Fibroblast of lung (primary cell): ENCODE results near the gene NEB. TPM values are rescaled to one million over a fixed set of nuclear protein-coding genes. Genes with fewer than 3 reads are reported as not detected.

Experiments used
- DNase-seq, 2 donors: peaks; one replicate each; pipeline versions ENCODE4 v3.0.0 to v3.0.0-alpha.2; 2010; ENCODE audit warnings: low read depth in 2 of 2
- H2AFZ ChIP-seq: 2 replicates; pipeline ENCODE4 v1.5.1; 2012; ENCODE audit warnings: low read length, control low read depth, inconsistent platforms
- H3K27ac ChIP-seq: 2 replicates; pipeline ENCODE4 v1.5.1; 2011; ENCODE audit warnings: low read length, control low read depth; ENCODE audit not compliant: insufficient read depth
- H3K27me3 ChIP-seq: 2 replicates; pipeline ENCODE4 v1.5.1; 2011; ENCODE audit warnings: mild to moderate bottlenecking, low read length; ENCODE audit not compliant: control insufficient read depth, insufficient read depth
- H3K36me3 ChIP-seq: 2 replicates; pipeline ENCODE4 v1.5.1; 2011; ENCODE audit warnings: low read length; ENCODE audit not compliant: control insufficient read depth, insufficient read depth
- H3K4me1 ChIP-seq: 2 replicates; pipeline ENCODE4 v1.5.1; 2011; ENCODE audit warnings: low read length; ENCODE audit not compliant: control insufficient read depth, insufficient read depth; ENCODE audit errors: extremely low read depth
- H3K4me2 ChIP-seq: 2 replicates; pipeline ENCODE4 v1.5.1; 2011; ENCODE audit warnings: low read length, control low read depth; ENCODE audit not compliant: insufficient read depth; ENCODE audit errors: extremely low read depth
- H3K4me3 ChIP-seq, 4 experiments: fragments of 200-600 bp in 1 of 4; sonication (generic) in 1 of 4; replicated peaks in 1 of 4; 2 replicates each; pipeline ENCODE4 v1.5.1; 2011 to 2016; ENCODE audit warnings: low read length in 4 of 4, low read depth in 3 of 4, mild to moderate bottlenecking in 3 of 4, control low read depth in 2 of 4, inconsistent platforms in 1 of 4, mixed read lengths in 1 of 4; ENCODE audit not compliant: insufficient read depth in 1 of 4; ENCODE audit errors: control extremely low read depth in 1 of 4
- H3K79me2 ChIP-seq: 2 replicates; pipeline ENCODE4 v1.5.1; 2012; ENCODE audit warnings: mild to moderate bottlenecking, low read length, inconsistent platforms; ENCODE audit not compliant: control insufficient read depth, insufficient read depth
- H3K9ac ChIP-seq: 2 replicates; pipeline ENCODE4 v1.5.1; 2011; ENCODE audit warnings: mild to moderate bottlenecking, low read length, control low read depth; ENCODE audit not compliant: insufficient read depth
- H3K9me3 ChIP-seq: 2 replicates; pipeline ENCODE4 v1.5.1; 2012; ENCODE audit warnings: low read depth, low read length; ENCODE audit not compliant: control insufficient read depth, insufficient read depth
- H4K20me1 ChIP-seq: 2 replicates; pipeline ENCODE4 v1.5.1; 2011; ENCODE audit warnings: low read length; ENCODE audit not compliant: control insufficient read depth, insufficient read depth; ENCODE audit errors: extremely low read depth
- CTCF ChIP-seq, 2 donors: IDR thresholded peaks in 1 of 2; conservative IDR thresholded peaks in 1 of 2; 1 replicate in 1 of 2; 2 replicates in 1 of 2; pipeline ENCODE4 v1.5.1; 2011 to 2012; ENCODE audit warnings: low read length in 2 of 2, control low read depth in 1 of 2, inconsistent platforms in 1 of 2, low read depth in 1 of 2, mild to moderate bottlenecking in 1 of 2
- EZH2 ChIP-seq: IDR thresholded peaks from 2 replicates; pipeline ENCODE4 v1.5.1; 2012; ENCODE audit warnings: low read length, control low read depth, mild to moderate bottlenecking; ENCODE audit errors: missing control alignments
- polyA plus RNA-seq, 2 donors: library from polyadenylated mRNA; depleted of rRNA in 1 of 2; stranded (reverse) in 1 of 2; unstranded in 1 of 2; fragments of >200 nt; gene quantifications; 2 replicates each; pipeline ENCODE4 v1.2.1, GENCODE V29; 2011 to 2012; ENCODE audit warnings: missing spikeins in 1 of 2
- total RNA-seq: library from RNA; depleted of rRNA; stranded (reverse); fragments of >200 nt; gene quantifications from 2 replicates; pipeline ENCODE4 v1.2.1, GENCODE V29; 2014

NEB gene
- total and polyA plus RNA-seq, 2 donors (not counting 1 experiment from before 2014, with no cell fraction given) = 0.17 to 0.26 TPM

DNA sequence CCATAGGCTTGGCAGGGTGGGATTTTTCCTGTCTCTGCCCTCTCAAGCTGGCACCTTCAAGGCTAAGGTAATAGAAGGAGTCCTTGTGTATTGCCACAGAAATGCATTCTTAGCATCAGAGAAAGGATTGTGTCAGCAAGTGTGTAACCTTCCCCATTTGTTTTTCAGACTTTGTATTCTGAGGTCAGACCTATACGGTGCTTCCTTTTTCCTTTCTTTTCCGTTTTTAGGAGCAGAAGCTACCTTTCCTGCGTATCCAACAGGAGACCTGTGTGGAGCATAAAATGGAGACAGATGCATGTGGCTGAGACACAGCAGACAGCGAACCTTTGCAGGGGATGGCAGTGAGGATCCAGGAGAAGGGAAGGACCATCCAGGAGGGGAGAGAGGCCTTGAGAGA lies 47.4 kb upstream of the NEB start:
- Histone ChIP-seq H3K79me2 (no peaks in the 10 kb centered on the region), H3K4me2 (no peak overlapping the region), H3K9ac (no peak overlapping the region), H3K4me3 (no peak overlapping the region), H2AFZ (no peak overlapping the region), H3K36me3 (no peaks in the 10 kb centered on the region), H3K27ac (no peak overlapping the region), H4K20me1 (no peaks in the 10 kb centered on the region), H3K27me3 (no peaks in the 10 kb centered on the region), H3K9me3 (no peaks in the 10 kb centered on the region), H3K4me1 (no peaks in the 10 kb centered on the region)
- DNase-seq = no peak
- no peak for TF ChIP-seq CTCF (conservative IDR thresholded peaks at IDR 0.05 in 1 of 2, IDR thresholded peaks at IDR 0.05 in 1 of 2; ENCODE audit: low read depth in 1 of 2, low read length in 2 of 2)
- no peak for TF ChIP-seq EZH2

DNA sequence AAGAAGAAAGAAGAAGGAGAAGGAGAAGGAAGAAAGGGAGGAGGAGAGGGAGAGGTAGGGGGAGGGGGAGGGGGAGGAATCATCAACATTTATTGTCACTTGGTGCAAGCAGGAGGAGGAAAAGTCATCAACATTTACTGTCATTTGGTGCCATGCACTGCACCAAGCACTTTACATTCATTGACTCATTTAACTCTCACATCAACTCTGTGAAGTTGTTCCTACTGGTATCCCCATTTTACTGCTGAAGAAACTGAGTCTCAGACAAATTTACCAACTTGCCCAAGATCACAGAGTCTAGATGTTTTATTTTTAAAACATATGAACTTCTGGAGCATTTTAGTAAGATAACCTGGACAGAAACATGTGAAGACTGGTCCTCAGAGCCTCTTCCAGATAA lies 46.7 kb upstream of the NEB start:
- no peak overlapping the region for H3K9ac ChIP-seq
- no peaks in the 10 kb centered on the region for H3K27me3 ChIP-seq
- no peak overlapping the region for H3K4me3 ChIP-seq
- H3K27ac ChIP-seq = no peak overlapping the region
- DNase-seq = no peak
- no peaks in the 10 kb centered on the region for H3K36me3 ChIP-seq
- no peak overlapping the region for H2AFZ ChIP-seq
- H4K20me1 ChIP-seq = no peaks in the 10 kb centered on the region
- no peaks in the 10 kb centered on the region for H3K4me1 ChIP-seq
- no peak overlapping the region for H3K4me2 ChIP-seq
- TF ChIP-seq EZH2 (no peak), CTCF (conservative IDR thresholded peaks at IDR 0.05 in 1 of 2, IDR thresholded peaks at IDR 0.05 in 1 of 2; ENCODE audit: low read depth in 1 of 2, low read length in 2 of 2) (no peak)
- no peaks in the 10 kb centered on the region for H3K9me3 ChIP-seq
- H3K79me2 ChIP-seq = no peaks in the 10 kb centered on the region

DNA sequence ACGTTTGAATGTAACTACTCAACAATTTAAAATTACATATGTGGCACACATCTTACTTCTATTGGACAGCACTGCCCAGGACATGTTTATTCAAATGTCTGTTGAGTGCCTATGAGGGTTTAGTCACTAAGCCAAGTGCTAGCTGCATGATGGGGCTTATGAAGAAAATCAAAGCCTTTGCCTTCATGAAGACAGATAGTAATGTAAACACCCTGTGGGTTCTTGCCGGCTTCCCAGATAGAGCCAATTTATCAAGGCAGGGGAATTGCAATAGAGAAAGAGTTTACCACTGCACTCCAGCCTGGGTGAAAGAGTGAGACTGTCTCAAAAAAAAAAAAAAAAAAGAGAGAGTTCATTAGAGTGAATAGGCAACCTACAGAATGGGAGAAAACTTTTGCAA lies 43.7 kb upstream of the NEB start:
- Histone ChIP-seq H3K4me1 (peaks cover 5% of the 10 kb centered on the region), H3K79me2 (no peaks in the 10 kb centered on the region), H3K9me3 (no peaks in the 10 kb centered on the region), H3K4me2 (no peak overlapping the region), H3K36me3 (no peaks in the 10 kb centered on the region), H3K27ac (no peak overlapping the region), H2AFZ (no peak overlapping the region), H3K4me3 (no peak overlapping the region), H4K20me1 (no peaks in the 10 kb centered on the region), H3K27me3 (no peaks in the 10 kb centered on the region), H3K9ac (no peak overlapping the region)
- DNase-seq = peak; percentile 62 to 75
- TF ChIP-seq CTCF (conservative IDR thresholded peaks at IDR 0.05 in 1 of 2, IDR thresholded peaks at IDR 0.05 in 1 of 2; ENCODE audit: low read depth in 1 of 2, low read length in 2 of 2) (no peak), EZH2 (no peak)
